ENCODE data around the gene SUMF2.

The SUMF2 gene

DNA sequence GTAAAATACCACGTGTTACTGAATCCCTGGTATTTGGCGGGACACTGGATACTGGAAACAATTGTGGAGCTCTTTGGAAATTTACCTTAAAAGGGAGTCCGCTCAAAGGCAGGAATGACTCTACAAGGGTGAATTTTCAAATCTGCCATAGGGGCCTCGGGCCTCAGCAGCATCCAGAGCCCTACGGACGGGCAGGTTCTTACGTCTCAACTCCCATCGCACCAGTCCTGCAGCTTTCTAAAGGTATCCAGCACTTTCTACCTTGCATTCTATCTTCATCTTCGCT is 13.1 kb upstream of the SUMF2 start:
- no peak for TF ChIP-seq EZH2 (IDR thresholded peaks at IDR 0.05; ENCODE audit: borderline replicate concordance, low read length)
- TF ChIP-seq, protein P1, sequence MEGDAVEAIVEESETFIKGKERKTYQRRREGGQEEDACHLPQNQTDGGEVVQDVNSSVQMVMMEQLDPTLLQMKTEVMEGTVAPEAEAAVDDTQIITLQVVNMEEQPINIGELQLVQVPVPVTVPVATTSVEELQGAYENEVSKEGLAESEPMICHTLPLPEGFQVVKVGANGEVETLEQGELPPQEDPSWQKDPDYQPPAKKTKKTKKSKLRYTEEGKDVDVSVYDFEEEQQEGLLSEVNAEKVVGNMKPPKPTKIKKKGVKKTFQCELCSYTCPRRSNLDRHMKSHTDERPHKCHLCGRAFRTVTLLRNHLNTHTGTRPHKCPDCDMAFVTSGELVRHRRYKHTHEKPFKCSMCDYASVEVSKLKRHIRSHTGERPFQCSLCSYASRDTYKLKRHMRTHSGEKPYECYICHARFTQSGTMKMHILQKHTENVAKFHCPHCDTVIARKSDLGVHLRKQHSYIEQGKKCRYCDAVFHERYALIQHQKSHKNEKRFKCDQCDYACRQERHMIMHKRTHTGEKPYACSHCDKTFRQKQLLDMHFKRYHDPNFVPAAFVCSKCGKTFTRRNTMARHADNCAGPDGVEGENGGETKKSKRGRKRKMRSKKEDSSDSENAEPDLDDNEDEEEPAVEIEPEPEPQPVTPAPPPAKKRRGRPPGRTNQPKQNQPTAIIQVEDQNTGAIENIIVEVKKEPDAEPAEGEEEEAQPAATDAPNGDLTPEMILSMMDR (IDR thresholded peaks at IDR 0.05; ENCODE audit: low read length) = no peak
- Histone ChIP-seq H4K20me1 (ENCODE audit: insufficient read depth, low read length) (no peaks in the 10 kb centered on the region), H3K27ac (ENCODE audit: low read depth, low read length, poor library complexity, severe bottlenecking) (peak overlapping the region; percentile 73), H3K79me2 (ENCODE audit: insufficient read depth, low read length) (peaks cover 46% of the 10 kb centered on the region), H3K4me1 (ENCODE audit: insufficient read depth, low read length, severe bottlenecking) (peaks cover 48% of the 10 kb centered on the region), H3F3A (ENCODE audit: insufficient read depth, low read length) (no peaks in the 10 kb centered on the region), H3K9me2 (ENCODE audit: low read depth, low read length) (no peaks in the 10 kb centered on the region), H2AFZ (ENCODE audit: low read length) (no peak overlapping the region), H3K4me2 (ENCODE audit: low read length) (peak overlapping the region; percentile 93), H3K27me3 (ENCODE audit: insufficient read depth, low read length) (no peaks in the 10 kb centered on the region), H3K9me3 (ENCODE audit: low read length) (no peaks in the 10 kb centered on the region), H3K9ac (ENCODE audit: low read length) (peak overlapping the region; percentile 92), H3K4me3 (ENCODE audit: low read depth, low read length, poor library complexity, severe bottlenecking) (peak overlapping the region; percentile 86), H3K36me3 (ENCODE audit: insufficient read depth, low read length) (peaks cover 39% of the 10 kb centered on the region)

DNA sequence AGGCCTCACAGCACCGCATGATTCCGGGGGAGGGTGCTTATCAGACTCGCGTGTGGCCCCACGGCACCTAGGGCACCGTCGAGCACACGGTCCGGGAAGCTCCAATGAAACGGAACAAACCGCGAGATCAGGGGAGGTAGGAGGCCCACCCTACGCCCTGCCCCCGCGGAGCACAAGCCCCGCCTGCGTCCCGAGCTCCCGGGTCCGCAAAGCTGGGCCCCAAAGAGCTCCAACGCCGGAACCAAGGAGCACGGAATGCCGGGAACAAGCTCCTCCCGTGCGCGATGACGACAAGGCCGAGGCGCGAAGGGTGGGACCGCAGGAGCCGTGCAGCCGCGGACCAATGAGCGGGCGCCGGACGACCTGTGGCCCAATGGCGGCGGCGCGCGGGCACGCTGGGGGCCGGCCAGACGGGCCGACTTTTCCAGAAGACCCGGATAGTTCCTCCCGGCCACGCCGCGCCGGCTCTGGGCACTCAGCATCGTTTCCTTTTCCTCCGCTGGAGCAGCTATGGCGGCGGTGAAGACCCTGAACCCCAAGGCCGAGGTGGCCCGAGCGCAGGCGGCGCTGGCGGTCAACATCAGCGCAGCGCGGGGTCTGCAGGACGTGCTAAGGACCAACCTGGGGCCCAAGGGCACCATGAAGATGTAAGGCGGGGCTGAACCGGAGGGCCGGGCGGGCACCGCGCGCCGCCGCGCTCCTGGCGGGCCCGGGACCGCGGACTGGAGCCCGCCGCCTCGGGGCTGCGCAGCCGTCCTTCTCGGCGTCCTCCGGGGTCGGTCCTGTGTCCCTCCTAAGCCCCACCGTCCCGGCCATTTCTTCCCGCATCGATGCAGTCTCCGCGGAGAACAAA is 12.5 kb upstream of the SUMF2 start, which contains the start of the genes CCT6A and PSPH:
CCT6A (plus strand) TSS at position 427 of the 853 bp plus-strand sequence; CDS start at position 511, 84 bp downstream.
PSPH (minus strand) TSS at position 106 of the 853 bp plus-strand sequence. CDS start 30,232 bp downstream, outside the sequence.
- Histone ChIP-seq H4K20me1 (ENCODE audit: insufficient read depth, low read length) (no peaks in the 10 kb centered on the region), H3K4me1 (ENCODE audit: insufficient read depth, low read length, severe bottlenecking) (peaks cover 48% of the 10 kb centered on the region), H3K36me3 (ENCODE audit: insufficient read depth, low read length) (peaks cover 45% of the 10 kb centered on the region), H3K27me3 (ENCODE audit: insufficient read depth, low read length) (no peaks in the 10 kb centered on the region), H3K27ac (ENCODE audit: low read depth, low read length, poor library complexity, severe bottlenecking) (peak within 1 kb of the TSS; percentile 73), H3K4me2 (ENCODE audit: low read length) (peak within 1 kb of the TSS; percentile 93), H3K9ac (ENCODE audit: low read length) (peak within 1 kb of the TSS; percentile 92), H2AFZ (ENCODE audit: low read length) (no peak within 1 kb of the TSS), H3K79me2 (ENCODE audit: insufficient read depth, low read length) (peaks cover 46% of the 10 kb centered on the region), H3K9me2 (ENCODE audit: low read depth, low read length) (no peaks in the 10 kb centered on the region), H3K4me3 (ENCODE audit: low read depth, low read length, poor library complexity, severe bottlenecking) (peak within 1 kb of the TSS; percentile 86), H3K9me3 (ENCODE audit: low read length) (no peaks in the 10 kb centered on the region), H3F3A (ENCODE audit: insufficient read depth, low read length) (no peaks in the 10 kb centered on the region)
- TF ChIP-seq EZH2 (IDR thresholded peaks at IDR 0.05; ENCODE audit: borderline replicate concordance, low read length) = no peak
- TF ChIP-seq, protein P1 (IDR thresholded peaks at IDR 0.05; ENCODE audit: low read length) = no peak

DNA sequence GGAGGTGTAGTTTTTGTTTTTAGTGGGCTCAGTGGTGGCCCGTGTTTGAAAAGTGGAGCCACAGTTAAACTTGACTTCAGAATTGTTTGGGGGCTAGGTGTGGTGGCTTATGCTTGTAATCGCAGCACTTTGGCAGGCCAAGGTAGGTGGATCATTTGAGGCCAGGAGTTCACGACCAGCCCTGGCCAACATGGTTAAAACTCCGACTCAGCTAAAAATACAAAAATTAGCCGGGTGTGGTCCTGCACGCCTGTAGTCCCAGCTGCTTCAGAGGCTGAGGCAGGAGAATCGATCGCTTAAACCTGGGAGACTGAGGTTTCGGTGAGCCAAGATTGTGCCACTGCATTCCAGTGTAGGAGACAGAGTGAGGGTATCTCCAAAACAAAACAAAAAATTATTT is 10.7 kb upstream of the SUMF2 start:
- H3K9me3 ChIP-seq (ENCODE audit: low read length) = no peaks in the 10 kb centered on the region
- no peaks in the 10 kb centered on the region for H3F3A ChIP-seq (ENCODE audit: insufficient read depth, low read length)
- no peaks in the 10 kb centered on the region for H3K9me2 ChIP-seq (ENCODE audit: low read depth, low read length)
- H3K79me2 ChIP-seq (ENCODE audit: insufficient read depth, low read length) = peaks cover 46% of the 10 kb centered on the region
- H3K9ac ChIP-seq (ENCODE audit: low read length) = peak overlapping the region; percentile 92
- H2AFZ ChIP-seq (ENCODE audit: low read length) = no peak overlapping the region
- no peaks in the 10 kb centered on the region for H3K27me3 ChIP-seq (ENCODE audit: insufficient read depth, low read length)
- peaks cover 63% of the 10 kb centered on the region for H3K36me3 ChIP-seq (ENCODE audit: insufficient read depth, low read length)
- peaks cover 47% of the 10 kb centered on the region for H3K4me1 ChIP-seq (ENCODE audit: insufficient read depth, low read length, severe bottlenecking)
- H3K27ac ChIP-seq (ENCODE audit: low read depth, low read length, poor library complexity, severe bottlenecking) = peak overlapping the region; percentile 6
- peak overlapping the region; percentile 78 for H3K4me2 ChIP-seq (ENCODE audit: low read length)
- H4K20me1 ChIP-seq (ENCODE audit: insufficient read depth, low read length) = no peaks in the 10 kb centered on the region
- no peak for TF ChIP-seq EZH2 (IDR thresholded peaks at IDR 0.05; ENCODE audit: borderline replicate concordance, low read length)
- TF ChIP-seq, protein P1 (IDR thresholded peaks at IDR 0.05; ENCODE audit: low read length) = no peak
- H3K4me3 ChIP-seq (ENCODE audit: low read depth, low read length, poor library complexity, severe bottlenecking) = peak overlapping the region; percentile 86

Measured in OCI-LY1 (cell line).